Activated B cell treated with CpG ODN at 0.5 μM for 24 hours (primary cell): ENCODE data around the gene UBA5. TPM values are rescaled to one million over a fixed set of nuclear protein-coding genes. Genes with fewer than 3 reads are reported as not detected.

ENCODE experiments used
- ATAC-seq: fragments of 200-7000 bp; cut with Tn5 transposase; one replicate; pipeline ENCODE4 v1.10.0; 2021; ENCODE audit warnings: low read depth, mild to moderate bottlenecking, moderate library complexity
- CTCF ChIA-PET: fragments of 350-600 bp; sonication (Branson Sonifier 250); formaldehyde crosslinking; loops from one replicate; lab custom pipeline; 2021; ENCODE audit warnings: antibody characterized with exemption; lab: Charles Lee
- POLR2A ChIA-PET: fragments of 350-600 bp; sonication (Branson Sonifier 250); formaldehyde crosslinking; loops from one replicate; lab custom pipeline; 2021; ENCODE audit warnings: antibody characterized with exemption; lab: Charles Lee
- DNase-seq: peaks from one replicate; pipeline ENCODE4 v3.0.0; 2022
- H3K27ac Mint-ChIP-seq: one replicate; pipeline ENCODE4 v1.8.0; 2020; ENCODE audit warnings: mixed read lengths
- H3K27me3 Mint-ChIP-seq: one replicate; pipeline ENCODE4 v1.8.0; 2021; ENCODE audit warnings: mixed read lengths
- H3K36me3 Mint-ChIP-seq: one replicate; pipeline ENCODE4 v1.8.0; 2021; ENCODE audit warnings: low read depth, mixed read lengths
- H3K4me1 Mint-ChIP-seq: one replicate; pipeline ENCODE4 v1.8.0; 2021; ENCODE audit warnings: mixed read lengths
- H3K4me3 Mint-ChIP-seq: one replicate; pipeline ENCODE4 v1.8.0; 2020; ENCODE audit warnings: mild to moderate bottlenecking, mixed read lengths
- H3K9me3 Mint-ChIP-seq: one replicate; pipeline ENCODE4 v1.8.0; 2020; ENCODE audit warnings: mixed read lengths
- CTCF ChIP-seq: fragments of 200-600 bp; IDR thresholded peaks from one replicate; pipeline ENCODE4 v1.8.0; 2022; ENCODE audit warnings: antibody characterized with exemption, mild to moderate bottlenecking
- intact Hi-C: fragments of 100-400 bp; cut with micrococcal nuclease; formaldehyde crosslinking; loops from one replicate; pipeline ENCODE4 v1.15.1; 2024
- total RNA-seq: library from RNA; stranded (reverse); gene quantifications from 2 replicates; pipeline ENCODE4 v1.2.3, GENCODE V29; 2022

The UBA5 gene
- total RNA-seq, 1 donor from 2014 or later = 34.3 TPM

GRCh38 chr3:132675408-132675807, 15.3 kb downstream of the UBA5 start:
- POLR2A ChIA-PET = no interaction called here
- CTCF ChIA-PET = no interaction called here

GRCh38 chr3:132679911-132680310, 19.8 kb downstream of the UBA5 start:
- H3K4me3 Mint-ChIP-seq = no peak overlapping the region
- DNase-seq (no peak), ATAC-seq (no peak)
- H3K36me3 Mint-ChIP-seq = peaks cover 65% of the 10 kb centered on the region
- intact Hi-C loops = no loop called here
- no peaks in the 10 kb centered on the region for H3K27me3 Mint-ChIP-seq
- no peaks in the 10 kb centered on the region for H3K9me3 Mint-ChIP-seq
- TF ChIP-seq CTCF = no peak
- H3K4me1 Mint-ChIP-seq = no peaks in the 10 kb centered on the region
- no peak overlapping the region for H3K27ac Mint-ChIP-seq
- ChIA-PET POLR2A (interaction anchor here (0.6 kb wide), 1 partner anchor 35 kb away, joined by 8 read pairs; no protein-coding TSS in a partner anchor), CTCF (no interaction called here)

More at GRCh38 chr3:132675408-132675807, 15.3 kb downstream of the UBA5 start:
- H3K27me3 Mint-ChIP-seq = no peaks in the 10 kb centered on the region
- no peak overlapping the region for H3K27ac Mint-ChIP-seq
- H3K4me1 Mint-ChIP-seq = no peaks in the 10 kb centered on the region
- no peaks in the 10 kb centered on the region for H3K9me3 Mint-ChIP-seq
- no peak overlapping the region for H3K4me3 Mint-ChIP-seq
- intact Hi-C loops = no loop called here
- TF ChIP-seq CTCF = no peak
- DNase-seq = no peak
- peaks cover 57% of the 10 kb centered on the region for H3K36me3 Mint-ChIP-seq
- no peak for ATAC-seq

GRCh38 chr3:132681421-132681820, 21.3 kb downstream of the UBA5 start:
- TF ChIP-seq CTCF = no peak
- Mint-ChIP-seq H3K4me3 (no peak overlapping the region), H3K4me1 (no peaks in the 10 kb centered on the region), H3K36me3 (peaks cover 64% of the 10 kb centered on the region), H3K27me3 (no peaks in the 10 kb centered on the region), H3K9me3 (no peaks in the 10 kb centered on the region), H3K27ac (no peak overlapping the region)
- DNase-seq = no peak
- no peak for ATAC-seq
- POLR2A ChIA-PET = no interaction called here
- intact Hi-C loops = no loop called here
- CTCF ChIA-PET = no interaction called here

GRCh38 chr3:132682201-132682600, 22.1 kb downstream of the UBA5 start:
- POLR2A ChIA-PET = no interaction called here
- no peak for DNase-seq
- Mint-ChIP-seq H3K27ac (no peak overlapping the region), H3K27me3 (no peaks in the 10 kb centered on the region), H3K36me3 (peaks cover 63% of the 10 kb centered on the region), H3K9me3 (no peaks in the 10 kb centered on the region), H3K4me1 (no peaks in the 10 kb centered on the region), H3K4me3 (no peak overlapping the region)
- no peak for ATAC-seq
- no peak for TF ChIP-seq CTCF
- CTCF ChIA-PET = no interaction called here
- intact Hi-C loops = no loop called here

- H3K36me3 Mint-ChIP-seq = peaks cover 56% of the 10 kb centered on the region
- no peak for ATAC-seq
- H3K9me3 Mint-ChIP-seq = no peaks in the 10 kb centered on the region
- intact Hi-C loops = no loop called here
- H3K4me3 Mint-ChIP-seq = no peak overlapping the region
- no peaks in the 10 kb centered on the region for H3K27me3 Mint-ChIP-seq
- no peak for TF ChIP-seq CTCF
- no peak overlapping the region for H3K27ac Mint-ChIP-seq
- H3K4me1 Mint-ChIP-seq = no peaks in the 10 kb centered on the region
- POLR2A ChIA-PET = no interaction called here
- DNase-seq = no peak
- CTCF ChIA-PET = no interaction called here
These were observed 29.9 kb downstream of the UBA5 start for GRCh38 chr3:132690040-132690439.
